T-helper 2 cell treated with Interferon-gamma antibody and Interleukin-4, amounts not matched to agents 5 μg/mL and 100 μg/mL, for 36 hours (primary cell): ENCODE results near the gene IRF4.
A peak's percentile ranks its signal among the peaks of the same experiment; 100 is the strongest.

ENCODE experiments used
- DNase-seq: peaks from one replicate; pipeline ENCODE4 v3.0.0; 2021; ENCODE audit warnings: low spot score
- H3K27ac Mint-ChIP-seq: one replicate; pipeline ENCODE4 v1.8.0; 2021; ENCODE audit warnings: mild to moderate bottlenecking, mixed read lengths
- H3K27me3 Mint-ChIP-seq: one replicate; pipeline ENCODE4 v1.8.0; 2021; ENCODE audit warnings: low read depth, mixed read lengths
- H3K36me3 Mint-ChIP-seq: one replicate; pipeline ENCODE4 v1.8.0; 2021; ENCODE audit warnings: low read depth, mixed read lengths
- H3K4me1 Mint-ChIP-seq: one replicate; pipeline ENCODE4 v1.8.0; 2021; ENCODE audit warnings: low read depth, mixed read lengths
- H3K4me3 Mint-ChIP-seq: one replicate; pipeline ENCODE4 v1.8.0; 2022; ENCODE audit warnings: mild to moderate bottlenecking, moderate library complexity, mixed read lengths
- H3K9me3 Mint-ChIP-seq: one replicate; pipeline ENCODE4 v1.8.0; 2021; ENCODE audit warnings: mixed read lengths

The IRF4 gene

DNA sequence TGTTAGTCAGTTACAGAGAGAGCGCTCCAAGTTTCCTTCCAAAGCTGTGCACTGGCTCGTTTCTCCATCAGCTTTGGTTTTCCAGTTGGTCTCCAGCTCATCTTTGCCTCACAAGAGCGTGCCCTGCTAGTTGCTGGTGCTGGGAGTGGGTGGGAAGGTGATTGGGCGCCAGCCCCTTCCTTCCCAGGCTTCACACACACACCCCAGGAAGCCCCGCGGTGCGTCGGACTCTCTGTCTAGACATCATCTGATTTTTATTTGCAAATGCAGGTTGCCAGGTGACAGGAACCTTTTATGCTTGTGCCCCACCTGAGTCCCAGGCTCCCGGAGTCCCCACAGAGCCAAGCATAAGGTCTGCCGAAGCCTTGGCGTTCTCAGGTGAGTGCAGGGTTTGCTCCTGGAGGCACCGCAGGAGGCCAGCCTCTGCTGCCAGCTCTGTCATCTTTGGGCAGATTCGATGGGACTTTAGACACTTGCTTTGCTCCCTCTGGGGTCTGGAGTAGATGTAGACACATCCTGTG is 7.1 kb downstream of the IRF4 start:
- no peak for DNase-seq
- peak overlapping the region; percentile 74 for H3K4me3 Mint-ChIP-seq
- H3K36me3 Mint-ChIP-seq: peaks cover 93% of the 10 kb centered on the region
- H3K9me3 Mint-ChIP-seq: no peaks in the 10 kb centered on the region
- peaks cover 83% of the 10 kb centered on the region for H3K4me1 Mint-ChIP-seq
- H3K27ac Mint-ChIP-seq: peak overlapping the region; percentile 81
- no peaks in the 10 kb centered on the region for H3K27me3 Mint-ChIP-seq

DNA sequence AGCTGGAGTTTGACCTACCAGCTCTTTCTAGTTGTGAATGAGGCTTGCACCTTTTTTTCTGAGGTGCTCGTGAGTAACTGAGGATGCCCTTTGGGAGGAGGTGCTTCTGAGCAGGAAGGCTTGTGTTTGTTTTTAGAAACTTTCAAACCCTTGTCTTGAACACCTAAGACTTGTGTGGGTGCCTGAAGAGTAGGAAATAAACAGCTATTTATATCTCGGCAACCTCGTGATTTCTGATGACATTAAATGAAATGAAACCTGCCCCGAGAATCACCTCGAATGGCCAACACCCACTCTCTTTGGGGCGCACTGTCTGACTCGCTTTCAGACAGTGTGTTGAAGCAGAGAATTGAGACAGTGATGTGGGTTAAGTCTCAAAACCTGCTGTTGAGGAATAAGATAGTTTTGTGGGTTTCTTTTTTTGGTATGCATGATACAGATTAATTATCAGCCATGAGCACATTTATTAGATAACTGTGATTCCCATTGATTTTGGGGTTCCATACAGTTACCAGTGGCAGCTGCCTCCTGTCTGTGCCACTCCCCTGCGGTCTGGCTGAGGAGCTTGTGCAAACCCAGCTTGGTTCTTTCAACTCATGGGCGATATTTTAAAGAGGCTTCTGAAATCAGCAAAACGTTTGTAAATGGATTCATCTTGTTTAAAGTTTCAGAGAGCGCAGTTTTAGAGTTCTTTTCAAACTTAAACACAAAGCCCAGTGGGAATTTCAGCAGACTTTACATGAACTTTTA is 8.4 kb downstream of the IRF4 start:
- Mint-ChIP-seq H3K9me3 (no peaks in the 10 kb centered on the region), H3K4me3 (peak overlapping the region; percentile 70), H3K36me3 (peaks cover 93% of the 10 kb centered on the region), H3K27ac (peak overlapping the region; percentile 81), H3K27me3 (no peaks in the 10 kb centered on the region), H3K4me1 (peaks cover 86% of the 10 kb centered on the region)
- peak; percentile 70 for DNase-seq

DNA sequence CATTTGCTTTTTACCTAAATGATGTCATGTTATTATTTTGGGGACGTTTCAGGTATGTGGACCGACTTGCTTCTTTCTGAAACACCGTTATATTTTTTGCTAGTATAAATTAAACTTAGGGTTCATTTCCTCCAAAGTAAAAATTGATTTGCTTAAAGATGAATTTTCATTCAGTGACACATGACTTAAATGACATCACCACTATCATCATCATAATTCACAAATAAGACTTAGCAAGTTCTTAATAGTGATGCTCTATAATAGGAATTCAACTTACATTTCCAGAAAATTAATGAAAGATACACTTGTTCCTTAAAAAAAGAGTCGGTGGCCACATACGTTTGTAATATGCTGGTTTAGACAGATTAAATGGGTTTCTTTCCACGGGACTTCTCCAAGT is 9.3 kb downstream of the IRF4 start:
- Mint-ChIP-seq H3K36me3 (peaks cover 93% of the 10 kb centered on the region), H3K4me1 (peaks cover 85% of the 10 kb centered on the region), H3K9me3 (no peaks in the 10 kb centered on the region), H3K4me3 (peak overlapping the region; percentile 76), H3K27ac (peak overlapping the region; percentile 49), H3K27me3 (no peaks in the 10 kb centered on the region)
- no peak for DNase-seq

DNA sequence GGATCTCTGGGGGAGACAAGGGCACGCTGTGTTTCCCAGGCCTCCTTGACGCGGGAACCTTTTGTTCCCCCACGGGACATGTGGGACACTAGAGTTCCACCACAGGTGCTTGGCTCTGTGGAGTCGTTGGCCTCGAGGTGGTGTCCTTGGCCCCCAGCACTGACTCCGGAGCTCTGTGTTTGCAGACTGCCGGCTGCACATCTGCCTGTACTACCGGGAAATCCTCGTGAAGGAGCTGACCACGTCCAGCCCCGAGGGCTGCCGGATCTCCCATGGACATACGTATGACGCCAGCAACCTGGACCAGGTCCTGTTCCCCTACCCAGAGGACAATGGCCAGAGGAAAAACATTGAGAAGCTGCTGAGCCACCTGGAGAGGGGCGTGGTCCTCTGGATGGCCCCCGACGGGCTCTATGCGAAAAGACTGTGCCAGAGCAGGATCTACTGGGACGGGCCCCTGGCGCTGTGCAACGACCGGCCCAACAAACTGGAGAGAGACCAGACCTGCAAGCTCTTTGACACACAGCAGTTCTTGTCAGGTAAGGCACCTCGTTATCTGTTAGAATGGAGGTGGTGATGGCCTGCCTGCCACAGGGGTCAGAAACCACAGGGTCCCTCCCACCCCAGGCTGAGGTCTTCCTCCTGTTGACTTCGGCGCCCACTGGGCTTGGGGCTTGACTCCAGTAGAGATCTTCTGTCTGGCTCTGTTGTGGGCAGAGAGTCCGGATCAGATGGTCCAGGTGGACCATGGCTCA is 9.9 kb downstream of the IRF4 start:
- peak overlapping the region; percentile 76 for H3K4me3 Mint-ChIP-seq
- H3K27ac Mint-ChIP-seq: peak overlapping the region; percentile 68
- no peak for DNase-seq
- peaks cover 93% of the 10 kb centered on the region for H3K36me3 Mint-ChIP-seq
- H3K4me1 Mint-ChIP-seq: peaks cover 83% of the 10 kb centered on the region
- no peaks in the 10 kb centered on the region for H3K9me3 Mint-ChIP-seq
- no peaks in the 10 kb centered on the region for H3K27me3 Mint-ChIP-seq

DNA sequence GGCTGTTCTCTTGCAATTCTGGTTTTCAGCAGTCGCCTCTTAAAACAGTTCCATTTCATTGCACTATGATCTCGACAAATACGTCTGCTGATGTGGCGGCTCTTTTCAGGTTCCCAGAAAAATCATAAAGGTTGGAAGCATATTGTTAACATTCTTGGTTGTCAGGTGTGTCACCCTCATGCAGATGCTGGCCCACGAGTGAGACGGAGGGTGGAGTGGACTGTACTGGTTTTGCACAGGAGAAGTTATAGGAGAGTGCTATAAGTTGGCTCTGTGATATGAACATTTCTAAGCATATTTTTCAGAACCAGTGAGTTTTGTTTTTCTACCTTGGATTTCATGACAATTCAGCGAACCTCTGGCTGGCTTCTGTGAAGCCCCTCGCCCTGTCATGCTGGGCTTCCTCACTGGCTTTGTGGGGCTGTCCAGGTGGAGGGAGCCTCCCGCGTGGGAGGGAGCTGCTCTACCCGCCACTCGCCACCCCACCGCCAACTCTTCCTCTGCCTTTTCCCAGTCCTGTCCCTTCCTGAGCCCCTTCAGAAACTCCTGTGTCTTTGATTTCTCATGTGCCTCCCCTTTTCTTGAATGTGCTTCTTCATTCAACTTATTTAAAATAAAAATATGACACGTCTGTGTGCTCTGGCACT is 10.6 kb downstream of the IRF4 start:
- H3K27ac Mint-ChIP-seq: peak overlapping the region; percentile 88
- H3K4me1 Mint-ChIP-seq: peaks cover 83% of the 10 kb centered on the region
- no peaks in the 10 kb centered on the region for H3K9me3 Mint-ChIP-seq
- DNase-seq: no peak
- H3K36me3 Mint-ChIP-seq: peaks cover 94% of the 10 kb centered on the region
- H3K27me3 Mint-ChIP-seq: no peaks in the 10 kb centered on the region
- peak overlapping the region; percentile 76 for H3K4me3 Mint-ChIP-seq

DNA sequence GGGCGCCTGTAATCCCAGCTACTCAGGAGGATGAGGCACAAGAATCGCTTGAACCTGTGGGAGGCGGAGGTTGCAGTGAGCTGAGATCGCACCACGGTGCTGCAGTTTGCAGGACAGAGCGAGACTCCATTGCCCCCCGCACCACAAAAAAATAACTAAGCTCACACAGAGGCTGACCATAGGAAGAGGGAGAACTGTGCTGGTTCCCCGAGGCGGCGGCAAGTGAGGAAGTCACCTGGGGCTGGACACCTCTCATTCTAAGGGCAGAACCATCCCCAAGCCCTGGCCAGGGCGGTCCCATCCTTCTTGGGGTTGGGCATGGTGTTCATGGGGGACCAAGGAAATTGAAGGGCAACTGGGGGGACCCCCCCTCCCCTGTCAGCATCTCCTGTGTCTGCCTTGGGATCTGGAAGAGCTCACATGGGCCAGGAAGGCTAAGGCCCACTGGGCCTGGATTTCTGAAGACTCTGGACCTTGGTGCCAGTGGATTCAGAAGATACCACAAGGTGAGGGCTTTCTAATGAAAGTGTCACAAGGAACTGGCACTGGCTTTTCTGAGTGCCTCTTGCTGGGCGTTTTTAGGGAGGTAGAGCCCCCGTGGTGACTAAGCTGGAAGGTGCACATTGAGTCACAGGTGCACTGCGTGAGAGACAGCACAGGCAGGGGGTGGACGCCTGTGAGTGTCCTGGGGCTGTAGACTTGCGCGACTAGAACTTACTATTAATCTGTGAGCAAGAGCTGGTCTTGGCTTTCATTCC is 11.5 kb downstream of the IRF4 start:
- Mint-ChIP-seq H3K4me1 (peaks cover 82% of the 10 kb centered on the region), H3K4me3 (peak overlapping the region; percentile 76), H3K27ac (peak overlapping the region; percentile 88), H3K36me3 (peaks cover 94% of the 10 kb centered on the region), H3K9me3 (no peaks in the 10 kb centered on the region), H3K27me3 (no peaks in the 10 kb centered on the region)
- DNase-seq: peak; percentile 73

DNA sequence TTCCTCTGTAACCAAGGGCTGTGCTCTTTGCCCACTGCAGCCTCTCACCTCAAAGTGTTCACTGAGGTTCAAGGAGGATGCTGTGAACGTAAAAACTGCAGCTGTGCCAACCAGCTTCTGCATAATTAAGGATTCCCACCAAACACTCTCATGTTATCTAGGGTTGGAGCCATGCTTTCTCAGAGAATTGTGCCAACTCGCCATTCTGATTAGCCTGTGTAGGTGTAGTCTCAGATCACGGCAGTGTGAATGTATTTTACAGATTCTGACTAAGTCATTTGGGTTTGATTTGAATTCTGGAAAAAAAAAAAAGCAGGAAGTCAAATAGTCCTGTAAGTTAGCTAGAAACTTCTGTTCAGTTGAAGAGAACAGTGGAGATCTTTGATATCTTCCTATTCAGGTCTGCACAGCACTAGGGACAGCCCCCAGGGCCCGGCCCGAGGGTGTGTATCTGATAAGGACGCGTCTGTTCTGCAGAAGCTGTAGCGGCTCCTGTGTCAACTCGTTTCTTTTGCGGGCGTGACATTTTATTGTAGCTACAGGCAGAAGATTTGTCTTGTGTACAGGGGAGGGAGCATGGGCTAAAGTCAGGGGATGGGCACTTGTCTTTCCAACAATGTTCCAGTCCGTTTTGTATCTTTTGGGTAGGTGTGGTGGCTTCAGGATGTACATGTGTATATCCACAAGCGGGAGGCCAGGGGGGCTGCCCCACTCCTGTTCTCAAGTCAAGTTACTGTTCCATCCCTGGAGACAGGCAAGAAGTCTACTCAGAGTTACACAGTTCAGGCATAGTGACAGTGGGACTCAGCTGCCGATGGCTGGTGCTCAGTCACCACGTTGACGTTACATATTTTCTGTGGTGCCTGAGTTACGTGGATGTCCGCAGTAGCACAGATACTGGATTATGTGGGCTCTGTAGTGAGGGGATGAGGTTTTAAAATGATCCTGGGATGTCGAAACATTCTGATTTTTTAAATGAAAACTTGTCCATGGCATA is 12.4 kb downstream of the IRF4 start:
- DNase-seq: peak; percentile 82
- Mint-ChIP-seq H3K36me3 (peaks cover 94% of the 10 kb centered on the region), H3K4me1 (peaks cover 83% of the 10 kb centered on the region), H3K27ac (peak overlapping the region; percentile 88), H3K27me3 (no peaks in the 10 kb centered on the region), H3K4me3 (peak overlapping the region; percentile 76), H3K9me3 (no peaks in the 10 kb centered on the region)

DNA sequence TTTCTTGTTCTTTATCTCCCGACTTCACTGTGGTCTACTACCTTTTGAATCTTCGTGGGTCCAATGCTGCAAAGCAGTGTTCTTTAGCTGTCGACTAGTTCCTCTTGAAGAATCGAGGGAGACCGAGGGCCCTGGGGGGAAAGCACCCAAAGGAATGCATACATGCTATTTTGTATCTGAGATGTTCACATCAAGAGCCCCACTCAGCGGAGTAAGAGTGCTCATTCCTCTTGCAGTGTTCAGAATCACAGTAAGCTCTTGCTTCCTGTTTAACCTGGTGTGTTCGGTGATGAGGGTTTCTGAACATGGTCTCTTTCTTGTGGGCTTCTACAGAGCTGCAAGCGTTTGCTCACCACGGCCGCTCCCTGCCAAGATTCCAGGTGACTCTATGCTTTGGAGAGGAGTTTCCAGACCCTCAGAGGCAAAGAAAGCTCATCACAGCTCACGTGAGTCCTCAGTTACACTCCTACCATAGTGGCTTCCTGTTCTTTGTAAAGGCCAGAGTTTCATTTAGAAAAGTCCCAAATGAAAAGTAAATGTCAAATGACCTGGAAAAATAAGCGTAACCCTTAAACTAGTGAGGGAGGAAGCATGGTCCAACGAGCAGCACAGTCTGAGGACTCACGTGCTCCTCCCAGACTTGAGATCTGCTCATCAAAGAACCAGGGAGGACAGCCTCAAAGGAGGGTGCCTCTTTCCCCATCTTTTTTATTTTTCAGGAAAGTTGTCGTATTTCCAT is 13.3 kb downstream of the IRF4 start:
- Mint-ChIP-seq H3K4me1 (peaks cover 76% of the 10 kb centered on the region), H3K9me3 (no peaks in the 10 kb centered on the region), H3K27me3 (no peaks in the 10 kb centered on the region), H3K36me3 (peaks cover 92% of the 10 kb centered on the region), H3K4me3 (peak overlapping the region; percentile 76), H3K27ac (peak overlapping the region; percentile 88)
- no peak for DNase-seq

DNA sequence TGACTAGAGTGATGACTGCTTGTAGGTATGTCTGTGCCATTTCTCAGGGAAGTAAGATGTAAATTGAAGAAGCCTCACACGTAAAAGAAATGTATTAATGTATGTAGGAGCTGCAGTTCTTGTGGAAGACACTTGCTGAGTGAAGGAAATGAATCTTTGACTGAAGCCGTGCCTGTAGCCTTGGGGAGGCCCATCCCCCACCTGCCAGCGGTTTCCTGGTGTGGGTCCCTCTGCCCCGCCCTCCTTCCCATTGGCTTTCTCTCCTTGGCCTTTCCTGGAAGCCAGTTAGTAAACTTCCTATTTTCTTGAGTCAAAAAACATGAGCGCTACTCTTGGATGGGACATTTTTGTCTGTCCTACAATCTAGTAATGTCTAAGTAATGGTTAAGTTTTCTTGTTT is 16.6 kb downstream of the IRF4 start:
- Mint-ChIP-seq H3K4me1 (peaks cover 76% of the 10 kb centered on the region), H3K4me3 (peak overlapping the region; percentile 6), H3K27me3 (no peaks in the 10 kb centered on the region), H3K36me3 (peaks cover 90% of the 10 kb centered on the region), H3K27ac (peak overlapping the region; percentile 75), H3K9me3 (no peaks in the 10 kb centered on the region)
- DNase-seq: no peak

DNA sequence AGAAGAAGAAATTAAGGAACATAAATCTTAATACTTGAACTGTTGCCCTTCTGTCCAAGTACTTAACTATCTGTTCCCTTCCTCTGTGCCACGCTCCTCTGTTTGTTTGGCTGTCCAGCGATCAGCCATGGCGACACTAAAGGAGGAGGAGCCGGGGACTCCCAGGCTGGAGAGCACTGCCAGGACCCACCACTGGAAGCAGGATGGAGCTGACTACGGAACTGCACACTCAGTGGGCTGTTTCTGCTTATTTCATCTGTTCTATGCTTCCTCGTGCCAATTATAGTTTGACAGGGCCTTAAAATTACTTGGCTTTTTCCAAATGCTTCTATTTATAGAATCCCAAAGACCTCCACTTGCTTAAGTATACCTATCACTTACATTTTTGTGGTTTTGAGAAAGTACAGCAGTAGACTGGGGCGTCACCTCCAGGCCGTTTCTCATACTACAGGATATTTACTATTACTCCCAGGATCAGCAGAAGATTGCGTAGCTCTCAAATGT is 17.1 kb downstream of the IRF4 start:
- H3K4me1 Mint-ChIP-seq: peaks cover 73% of the 10 kb centered on the region
- H3K4me3 Mint-ChIP-seq: no peak overlapping the region
- no peaks in the 10 kb centered on the region for H3K27me3 Mint-ChIP-seq
- peaks cover 89% of the 10 kb centered on the region for H3K36me3 Mint-ChIP-seq
- peak overlapping the region; percentile 75 for H3K27ac Mint-ChIP-seq
- no peak for DNase-seq
- H3K9me3 Mint-ChIP-seq: no peaks in the 10 kb centered on the region

DNA sequence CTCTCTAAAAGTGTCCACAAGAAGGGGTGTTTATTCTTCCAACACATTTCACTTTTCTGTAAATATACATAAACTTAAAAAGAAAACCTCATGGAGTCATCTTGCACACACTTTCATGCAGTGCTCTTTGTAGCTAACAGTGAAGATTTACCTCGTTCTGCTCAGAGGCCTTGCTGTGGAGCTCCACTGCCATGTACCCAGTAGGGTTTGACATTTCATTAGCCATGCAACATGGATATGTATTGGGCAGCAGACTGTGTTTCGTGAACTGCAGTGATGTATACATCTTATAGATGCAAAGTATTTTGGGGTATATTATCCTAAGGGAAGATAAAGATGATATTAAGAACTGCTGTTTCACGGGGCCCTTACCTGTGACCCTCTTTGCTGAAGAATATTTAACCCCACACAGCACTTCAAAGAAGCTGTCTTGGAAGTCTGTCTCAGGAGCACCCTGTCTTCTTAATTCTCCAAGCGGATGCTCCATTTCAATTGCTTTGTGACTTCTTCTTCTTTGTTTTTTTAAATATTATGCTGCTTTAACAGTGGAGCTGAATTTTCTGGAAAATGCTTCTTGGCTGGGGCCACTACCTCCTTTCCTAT is 17.9 kb downstream of the IRF4 start:
- Mint-ChIP-seq H3K27me3 (no peaks in the 10 kb centered on the region), H3K4me1 (peaks cover 65% of the 10 kb centered on the region), H3K36me3 (peaks cover 88% of the 10 kb centered on the region)

More for the DNA sequence above, 17.9 kb downstream of the IRF4 start:
- Mint-ChIP-seq H3K27ac (peak overlapping the region; percentile 60), H3K4me3 (no peak overlapping the region), H3K9me3 (peaks cover 6% of the 10 kb centered on the region)
- DNase-seq: no peak
